Stimulated activated memory B cell treated with anti-CD40 and anti-IgM and Interleukin-4, amounts not matched to agents 10 μg/mL and 1 μg/mL and 100 μg/mL, for 72 hours (primary cell): Measurements from ENCODE around the gene APBB1.

Source experiments
- ATAC-seq: fragments of 150-1000 bp; cut with Tn5 transposase; 2 replicates; pipeline ENCODE4 v1.10.0; 2021
- H3K27ac Mint-ChIP-seq: one replicate; pipeline ENCODE4 v1.8.0; 2022; ENCODE audit warnings: mild to moderate bottlenecking, mixed read lengths
- H3K27me3 Mint-ChIP-seq: one replicate; pipeline ENCODE4 v1.8.0; 2022; ENCODE audit warnings: mixed read lengths
- H3K36me3 Mint-ChIP-seq: one replicate; pipeline ENCODE4 v1.8.0; 2022; ENCODE audit warnings: mixed read lengths
- H3K4me1 Mint-ChIP-seq: one replicate; pipeline ENCODE4 v1.8.0; 2022; ENCODE audit warnings: mixed read lengths
- H3K4me3 Mint-ChIP-seq: one replicate; pipeline ENCODE4 v1.8.0; 2022; ENCODE audit warnings: mild to moderate bottlenecking, moderate library complexity, mixed read lengths
- H3K9me3 Mint-ChIP-seq: one replicate; pipeline ENCODE4 v1.8.0; 2022; ENCODE audit warnings: mixed read lengths

Gene APBB1

GRCh38 chr11:6354651-6355485 lies 64.0 kb downstream of the APBB1 start:
- no peak overlapping the region for H3K4me3 Mint-ChIP-seq
- H3K27me3 Mint-ChIP-seq = no peaks in the 10 kb centered on the region
- no peaks in the 10 kb centered on the region for H3K9me3 Mint-ChIP-seq
- no peak for ATAC-seq
- peaks cover 6% of the 10 kb centered on the region for H3K4me1 Mint-ChIP-seq
- no peak overlapping the region for H3K27ac Mint-ChIP-seq
- no peaks in the 10 kb centered on the region for H3K36me3 Mint-ChIP-seq

- Mint-ChIP-seq H3K9me3 (no peaks in the 10 kb centered on the region), H3K4me3 (no peak overlapping the region), H3K27me3 (no peaks in the 10 kb centered on the region), H3K36me3 (no peaks in the 10 kb centered on the region), H3K4me1 (peaks cover 6% of the 10 kb centered on the region), H3K27ac (no peak overlapping the region)
- ATAC-seq = peak; percentile 62
Measured at GRCh38 chr11:6353367-6353987, 65.4 kb downstream of the APBB1 start.

- Mint-ChIP-seq H3K36me3 (no peaks in the 10 kb centered on the region), H3K27me3 (no peaks in the 10 kb centered on the region), H3K27ac (no peak overlapping the region), H3K9me3 (no peaks in the 10 kb centered on the region), H3K4me3 (no peak overlapping the region), H3K4me1 (peaks cover under 1% of the 10 kb centered on the region)
- no peak for ATAC-seq
Measured at GRCh38 chr11:6351782-6352382, 67.0 kb downstream of the APBB1 start.

- no peak overlapping the region for H3K27ac Mint-ChIP-seq
- H3K4me3 Mint-ChIP-seq = no peak overlapping the region
- no peaks in the 10 kb centered on the region for H3K9me3 Mint-ChIP-seq
- no peaks in the 10 kb centered on the region for H3K36me3 Mint-ChIP-seq
- no peak for ATAC-seq
- no peaks in the 10 kb centered on the region for H3K27me3 Mint-ChIP-seq
- H3K4me1 Mint-ChIP-seq = no peaks in the 10 kb centered on the region
Measured at GRCh38 chr11:6350486-6350885, 68.4 kb downstream of the APBB1 start.

GRCh38 chr11:6350043-6350442 lies 68.9 kb downstream of the APBB1 start:
- no peak for ATAC-seq
- H3K27ac Mint-ChIP-seq = no peak overlapping the region

GRCh38 chr11:6345366-6345765 lies 73.5 kb downstream of the APBB1 start:
- H3K27ac Mint-ChIP-seq = no peak overlapping the region
- H3K9me3 Mint-ChIP-seq = no peaks in the 10 kb centered on the region
- no peaks in the 10 kb centered on the region for H3K4me1 Mint-ChIP-seq
- H3K27me3 Mint-ChIP-seq = peaks cover 13% of the 10 kb centered on the region
- ATAC-seq = no peak
- no peaks in the 10 kb centered on the region for H3K36me3 Mint-ChIP-seq
- H3K4me3 Mint-ChIP-seq = no peak overlapping the region

More at GRCh38 chr11:6350043-6350442, 68.9 kb downstream of the APBB1 start:
- Mint-ChIP-seq H3K4me3 (no peak overlapping the region), H3K27me3 (no peaks in the 10 kb centered on the region), H3K36me3 (no peaks in the 10 kb centered on the region), H3K9me3 (no peaks in the 10 kb centered on the region), H3K4me1 (no peaks in the 10 kb centered on the region)
